Measurements from ENCODE around the gene TMC8. TPM values are rescaled to one million over a fixed set of nuclear protein-coding genes. Genes with fewer than 3 reads are reported as not detected.
A peak's percentile ranks its signal among the peaks of the same experiment; 100 is the strongest.
"Not testable (repeated sequence)": the region's sequence is repeated elsewhere in the genome, so short reads cannot be mapped to it uniquely, and the experiment has no call there.

Gene TMC8
- total and polyA plus RNA-seq, 2 of the 8 experiments (the other 6 are each of a cell fraction or from before 2014, with no cell fraction given) = 1.00 to 2.8 TPM

DNA sequence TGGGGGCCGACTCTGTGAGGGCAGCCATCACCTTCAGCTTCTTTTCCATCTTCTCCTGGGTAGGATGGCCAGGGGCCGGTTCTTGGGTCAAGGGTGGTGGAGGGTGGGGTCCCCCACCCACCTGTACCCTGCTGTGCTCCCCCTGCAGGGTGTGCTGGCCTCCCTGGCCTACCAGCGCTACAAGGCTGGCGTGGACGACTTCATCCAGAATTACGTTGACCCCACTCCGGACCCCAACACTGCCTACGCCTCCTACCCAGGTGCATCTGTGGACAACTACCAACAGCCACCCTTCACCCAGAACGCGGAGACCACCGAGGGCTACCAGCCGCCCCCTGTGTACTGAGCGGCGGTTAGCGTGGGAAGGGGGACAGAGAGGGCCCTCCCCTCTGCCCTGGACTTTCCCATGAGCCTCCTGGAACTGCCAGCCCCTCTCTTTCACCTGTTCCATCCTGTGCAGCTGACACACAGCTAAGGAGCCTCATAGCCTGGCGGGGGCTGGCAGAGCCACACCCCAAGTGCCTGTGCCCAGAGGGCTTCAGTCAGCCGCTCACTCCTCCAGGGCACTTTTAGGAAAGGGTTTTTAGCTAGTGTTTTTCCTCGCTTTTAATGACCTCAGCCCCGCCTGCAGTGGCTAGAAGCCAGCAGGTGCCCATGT is 41.1 kb downstream of the TMC8 start:
- H3K56ac ChIP-seq (replicated peaks; ENCODE audit: insufficient read length, low read depth, low read length); H3K14ac ChIP-seq (ENCODE audit: insufficient read length); H4K91ac ChIP-seq (replicated peaks; ENCODE audit: insufficient read length, low read length); H3K4me2 ChIP-seq (ENCODE audit: insufficient read depth in 1 of 2, low read depth in 2 of 2, low read length in 2 of 2); H3K79me2 ChIP-seq (ENCODE audit: control insufficient read depth in 1 of 2, insufficient read depth in 2 of 2, low read length in 2 of 2); H3K79me1 ChIP-seq (ENCODE audit: low read depth, low read length); H2AK5ac ChIP-seq (ENCODE audit: low read depth, low read length); H3K27me3 ChIP-seq (replicated peaks in 1 of 4; ENCODE audit: control insufficient read depth in 3 of 4, extremely low read depth in 1 of 4, insufficient read depth in 3 of 4, low read length in 3 of 4); H4K5ac ChIP-seq (ENCODE audit: insufficient read length, low read depth, low read length); H2BK5ac ChIP-seq (ENCODE audit: low read depth, low read length); H3K27ac ChIP-seq (ENCODE audit: low read depth, low read length); H3K4me3 ChIP-seq (ENCODE audit: extremely low read depth in 1 of 4, insufficient read depth in 2 of 4, low read depth in 3 of 4, low read length in 4 of 4); H2BK12ac ChIP-seq (ENCODE audit: low read depth, low read length); DNase-seq (ENCODE audit: low read depth in 1 of 2, low spot score in 2 of 2); H2AFZ ChIP-seq (ENCODE audit: low read length); H3K23me2 ChIP-seq (ENCODE audit: low read depth, low read length); H3K23ac ChIP-seq (ENCODE audit: insufficient read length); H2BK120ac ChIP-seq (replicated peaks; ENCODE audit: low read depth, low read length); H2BK15ac ChIP-seq (ENCODE audit: low read length); H2BK20ac ChIP-seq (ENCODE audit: low read length); H3K9ac ChIP-seq (replicated peaks in 1 of 4; ENCODE audit: extremely low read depth in 1 of 4, low read depth in 3 of 4, low read length in 3 of 4); H3K9me3 ChIP-seq (ENCODE audit: insufficient read depth in 2 of 2, low read depth in 1 of 2, low read length in 1 of 2); FAIRE-seq; H3K18ac ChIP-seq (ENCODE audit: extremely low read depth, low read length); H3K4ac ChIP-seq (replicated peaks; ENCODE audit: insufficient read length, low read depth, low read length): not testable (repeated sequence)
- Histone ChIP-seq H3K36me3 (ENCODE audit: control insufficient read depth in 2 of 4, insufficient read depth in 4 of 4, low read length in 3 of 4) (peaks cover 7 to 32% (median 13%) of the 10 kb centered on the region in 4 experiments; a peak in 7 of 8 replicates), H3K4me1 (replicated peaks in 1 of 4; ENCODE audit: control insufficient read depth in 3 of 4, insufficient read depth in 4 of 4, low read length in 3 of 4) (peaks cover 5 to 36% (median 18%) of the 10 kb centered on the region in 4 experiments), H4K20me1 (replicated peaks in 1 of 2; ENCODE audit: control insufficient read depth in 1 of 2, insufficient read depth in 2 of 2, low read length in 2 of 2) (peaks cover 15 to 19% of the 10 kb centered on the region in 2 experiments), H4K8ac (ENCODE audit: extremely low read depth, insufficient read depth, low read length) (peak overlapping the region; percentile 16; the same call in 1 of the 2 replicates)
- 95% methylated on average over 15 of the region's 19 CpGs; no CpG with 5 or more reads in 1 of the 2 experiments for WGBS, 2 experiments (ENCODE audit: extremely low coverage in 1 of 2, insufficient coverage in 1 of 2, insufficient read length in 1 of 2, insufficient replicate concordance in 2 of 2, low coverage in 1 of 2, low lambda C conversion rate in 2 of 2, missing lambda C conversion rate in 1 of 2)
- peak in 1 of 2 experiments; percentile 9; a peak in 2 of 3 replicates for TF ChIP-seq POLR2A (IDR thresholded peaks at IDR 0.05; ENCODE audit: control extremely low read depth in 1 of 2, low read depth in 2 of 2, low read length in 2 of 2)
- TF ChIP-seq POLR2AphosphoS5 (IDR thresholded peaks at IDR 0.05; ENCODE audit: low read depth, low read length) = peak; percentile 4; the same call in 1 of the 2 replicates
- ChIA-PET CTCF (ENCODE audit: partially characterized antibody) (interaction anchor here (0.6 to 10.0 kb wide), 5 partner anchors 15 to 1661 kb away, joined by 4 to 87 read pairs (median 7); partner anchors contain the start of gene TK1), POLR2A (ENCODE audit: partially characterized antibody) (interaction anchor here (0.8 to 10.2 kb wide), 18 partner anchors 10 to 79 kb away, joined by 3 to 131 read pairs (median 4); partner anchors contain the start of genes AFMID and TK1)

Measured in H1 (cell line).